Measurements from ENCODE around the gene GNB1L. TPM values are rescaled to one million over a fixed set of nuclear protein-coding genes. Genes with fewer than 3 reads are reported as not detected.

Gene GNB1L
- total and polyA plus RNA-seq, 2 donors (not counting 1 experiment from before 2014, with no cell fraction given) = 6.6 to 12.1 TPM

- DNase-seq (no peak), ATAC-seq (ENCODE audit: low read depth) (no peak)
- Histone ChIP-seq H3K36me3 (replicated peaks in 1 of 2; ENCODE audit: control extremely low read depth in 1 of 2, control insufficient read depth in 1 of 2, extremely low read depth in 1 of 2, insufficient read depth in 2 of 2, low read length in 1 of 2) (no peaks in the 10 kb centered on the region), H4K20me1 (ENCODE audit: control insufficient read depth, insufficient read depth, low read length, poor library complexity, severe bottlenecking) (no peaks in the 10 kb centered on the region), H3K9me3 (ENCODE audit: control extremely low read depth in 1 of 3, control insufficient read depth in 2 of 3, insufficient read depth in 1 of 3, low read length in 2 of 3) (no peaks in the 10 kb centered on the region), H3K9ac (ENCODE audit: low read length) (no peak overlapping the region), H3K79me2 (ENCODE audit: control insufficient read depth, insufficient read depth, low read length) (no peaks in the 10 kb centered on the region), H3K4me1 (ENCODE audit: control insufficient read depth in 2 of 2, insufficient read depth in 2 of 2, low read length in 2 of 2) (no peaks in the 10 kb centered on the region), H3K27me3 (replicated peaks in 1 of 4; ENCODE audit: control extremely low read depth in 1 of 4, control insufficient read depth in 3 of 4, insufficient read depth in 4 of 4, low read length in 3 of 4) (no peaks in the 10 kb centered on the region), H3K4me3 (ENCODE audit: control extremely low read depth in 1 of 5, extremely low read depth in 1 of 5, insufficient read depth in 1 of 5, low read depth in 2 of 5, low read length in 4 of 5) (no peak overlapping the region), H2AFZ (ENCODE audit: insufficient read depth, low read depth, low read length, poor library complexity, severe bottlenecking) (no peak overlapping the region), H3K4me2 (replicated peaks; ENCODE audit: low read depth, low read length, poor library complexity, severe bottlenecking) (no peak overlapping the region), H3K27ac (ENCODE audit: low read length in 2 of 2) (no peak overlapping the region)
- ChIA-PET POLR2A (no interaction called here), CTCF (no interaction called here)
- WGBS (ENCODE audit: insufficient coverage) = 95% methylated on average over 12 of the region's 16 CpGs
- Mint-ChIP-seq H3K4me3 (no peak overlapping the region), H3K27me3 (no peaks in the 10 kb centered on the region), H3K9me3 (ENCODE audit: insufficient read depth) (no peaks in the 10 kb centered on the region), H3K4me1 (no peaks in the 10 kb centered on the region), H3K27ac (no peak overlapping the region)
- TF ChIP-seq EZH2 (IDR thresholded peaks at IDR 0.05; ENCODE audit: borderline replicate concordance, insufficient read depth, low read depth, low read length, poor library complexity, severe bottlenecking) (no peak), CTCF (IDR thresholded peaks at IDR 0.05) (no peak)
- intact Hi-C loops (cut with micrococcal nuclease) = no loop called here
Observed at GRCh38 chr22:19878461-19879245, 24.0 kb upstream of the GNB1L start.

GRCh38 chr22:19877626-19878339 lies 23.1 kb upstream of the GNB1L start:
- DNase-seq (no peak), ATAC-seq (ENCODE audit: low read depth) (no peak)
- no peak for TF ChIP-seq CTCF (IDR thresholded peaks at IDR 0.05)
- no peak for TF ChIP-seq EZH2 (IDR thresholded peaks at IDR 0.05; ENCODE audit: borderline replicate concordance, insufficient read depth, low read depth, low read length, poor library complexity, severe bottlenecking)
- no peak overlapping the region for H3K4me3 ChIP-seq (ENCODE audit: control extremely low read depth in 1 of 5, extremely low read depth in 1 of 5, insufficient read depth in 1 of 5, low read depth in 2 of 5, low read length in 4 of 5)
- no peaks in the 10 kb centered on the region for H3K27me3 Mint-ChIP-seq
- ChIA-PET CTCF (no interaction called here), POLR2A (no interaction called here)
- no peak overlapping the region for H3K9ac ChIP-seq (ENCODE audit: low read length)
- H3K4me1 Mint-ChIP-seq = no peaks in the 10 kb centered on the region
- no peaks in the 10 kb centered on the region for H3K4me1 ChIP-seq (ENCODE audit: control insufficient read depth in 2 of 2, insufficient read depth in 2 of 2, low read length in 2 of 2)
- intact Hi-C loops (cut with micrococcal nuclease) = no loop called here
- H2AFZ ChIP-seq (ENCODE audit: insufficient read depth, low read depth, low read length, poor library complexity, severe bottlenecking) = no peak overlapping the region
- H3K27ac Mint-ChIP-seq = no peak overlapping the region
- 97% methylated on average over 20 of the region's 20 CpGs for WGBS (ENCODE audit: insufficient coverage)
- H3K9me3 ChIP-seq (ENCODE audit: control extremely low read depth in 1 of 3, control insufficient read depth in 2 of 3, insufficient read depth in 1 of 3, low read length in 2 of 3) = no peaks in the 10 kb centered on the region
- H3K36me3 ChIP-seq (replicated peaks in 1 of 2; ENCODE audit: control extremely low read depth in 1 of 2, control insufficient read depth in 1 of 2, extremely low read depth in 1 of 2, insufficient read depth in 2 of 2, low read length in 1 of 2) = no peaks in the 10 kb centered on the region
- no peaks in the 10 kb centered on the region for H3K9me3 Mint-ChIP-seq (ENCODE audit: insufficient read depth)
- H3K27ac ChIP-seq (ENCODE audit: low read length in 2 of 2) = no peak overlapping the region
- H3K27me3 ChIP-seq (replicated peaks in 1 of 4; ENCODE audit: control extremely low read depth in 1 of 4, control insufficient read depth in 3 of 4, insufficient read depth in 4 of 4, low read length in 3 of 4) = no peaks in the 10 kb centered on the region
- no peaks in the 10 kb centered on the region for H3K79me2 ChIP-seq (ENCODE audit: control insufficient read depth, insufficient read depth, low read length)
- H4K20me1 ChIP-seq (ENCODE audit: control insufficient read depth, insufficient read depth, low read length, poor library complexity, severe bottlenecking) = no peaks in the 10 kb centered on the region
- H3K4me2 ChIP-seq (replicated peaks; ENCODE audit: low read depth, low read length, poor library complexity, severe bottlenecking) = no peak overlapping the region
- H3K4me3 Mint-ChIP-seq = no peak overlapping the region

All from B cell (primary cell).